HG03060 (cell line): ENCODE measurements around the gene PRPH2.
"Not testable (repeated sequence)": the region's sequence is repeated elsewhere in the genome, so short reads cannot be mapped to it uniquely, and the experiment has no call there.

Source experiments
- ATAC-seq: cut with Tn5 transposase; IDR thresholded peaks from one replicate; pipeline ENCODE4 v1.9.1; 2021; ENCODE audit warnings: low read depth, moderate number of reproducible peaks; ENCODE audit not compliant: unreplicated experiment

Gene PRPH2

DNA sequence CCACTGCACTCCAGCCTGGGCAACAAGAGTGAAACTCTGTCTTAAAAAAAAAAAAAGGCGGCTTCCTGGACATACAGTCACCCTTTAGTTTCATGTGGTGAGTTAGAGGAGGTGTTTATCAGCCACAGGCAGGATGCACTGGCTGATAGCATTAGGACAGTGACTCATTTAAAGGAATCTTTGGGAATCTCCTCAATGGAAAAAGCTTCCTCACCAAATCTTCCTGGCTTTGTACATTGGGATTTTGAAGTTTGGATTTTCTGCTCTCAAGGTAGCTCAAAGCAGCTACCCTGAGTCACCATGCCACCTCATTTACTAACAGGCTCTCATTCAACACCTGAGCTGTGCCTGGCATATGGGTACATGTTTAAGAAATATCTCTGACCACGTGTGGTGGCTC is 20.2 kb downstream of the PRPH2 start:
- ATAC-seq = no peak

DNA sequence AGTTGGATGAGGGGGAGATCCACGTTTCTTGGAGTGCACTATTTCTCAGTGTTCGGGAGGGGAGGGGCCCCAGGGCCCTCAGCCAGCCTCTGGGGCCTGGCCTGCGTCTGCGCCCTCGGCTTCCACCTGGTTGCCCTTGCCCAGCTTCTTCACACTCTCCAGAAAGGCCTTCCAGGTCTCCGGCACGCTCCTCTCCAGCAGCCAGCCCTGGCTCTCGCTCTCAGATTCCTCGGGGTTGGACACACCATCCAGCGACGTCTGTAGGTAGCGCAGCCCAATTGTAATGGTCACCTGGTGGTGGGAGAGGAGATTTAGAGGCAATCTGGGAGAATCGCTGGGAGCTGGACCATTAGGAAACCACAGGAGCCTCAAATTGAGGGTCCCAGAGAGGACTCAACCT is 24.2 kb downstream of the PRPH2 start:
- no peak for ATAC-seq

DNA sequence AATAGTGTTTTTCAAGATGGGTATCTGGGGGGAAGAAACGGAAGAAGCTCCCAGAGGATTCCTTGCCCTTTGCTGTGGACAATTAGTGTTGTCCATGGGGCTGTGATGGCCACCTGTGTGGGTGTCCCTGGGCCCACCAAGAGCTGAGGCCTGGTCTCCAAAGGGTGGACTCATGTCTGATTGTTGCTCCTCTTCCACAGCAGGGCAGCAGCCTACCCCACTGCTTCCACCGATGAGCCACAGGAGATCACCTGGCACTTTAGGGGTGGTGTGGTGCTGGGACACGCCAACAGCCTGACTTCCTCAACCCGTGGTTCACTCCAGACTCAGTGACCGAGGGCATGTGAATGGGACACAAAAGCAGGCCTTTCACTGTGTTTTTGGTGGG is 25.1 kb downstream of the PRPH2 start:
- ATAC-seq = no peak

DNA sequence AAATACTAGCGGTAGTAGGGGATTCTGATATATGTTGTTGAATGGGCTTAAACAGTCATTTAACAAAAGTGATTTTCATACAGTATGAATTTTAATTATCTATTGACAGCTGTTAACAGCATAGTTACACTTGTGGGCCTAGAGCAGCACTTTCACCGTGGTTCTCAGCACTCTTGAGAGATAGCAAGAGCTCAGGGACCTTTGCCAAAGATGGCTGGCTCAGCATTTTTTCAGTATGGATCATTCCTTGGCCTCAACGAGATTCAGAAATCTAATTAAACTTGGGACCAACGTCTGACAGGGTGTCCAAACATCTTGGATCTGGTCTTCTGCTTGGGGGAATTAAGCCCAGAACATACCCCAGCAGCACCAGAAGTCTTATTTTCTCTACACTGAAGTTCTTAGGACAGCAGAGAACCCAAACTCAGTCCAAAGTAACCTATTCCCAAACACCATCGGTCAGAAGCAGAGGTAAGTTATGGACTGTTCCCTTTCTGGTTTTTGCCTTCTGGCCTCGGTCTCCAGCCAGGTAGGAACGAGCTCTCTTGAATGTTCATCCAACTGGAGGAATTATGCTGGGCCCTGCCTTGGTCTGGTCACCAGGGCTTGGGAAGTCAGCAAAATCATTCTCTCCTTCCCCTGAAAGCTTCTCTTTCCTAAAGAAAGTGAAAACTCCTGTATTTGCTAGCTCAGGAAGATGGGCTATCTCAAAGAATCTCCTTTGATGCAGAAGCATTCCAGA is 25.7 kb downstream of the PRPH2 start:
- ATAC-seq = no peak

DNA sequence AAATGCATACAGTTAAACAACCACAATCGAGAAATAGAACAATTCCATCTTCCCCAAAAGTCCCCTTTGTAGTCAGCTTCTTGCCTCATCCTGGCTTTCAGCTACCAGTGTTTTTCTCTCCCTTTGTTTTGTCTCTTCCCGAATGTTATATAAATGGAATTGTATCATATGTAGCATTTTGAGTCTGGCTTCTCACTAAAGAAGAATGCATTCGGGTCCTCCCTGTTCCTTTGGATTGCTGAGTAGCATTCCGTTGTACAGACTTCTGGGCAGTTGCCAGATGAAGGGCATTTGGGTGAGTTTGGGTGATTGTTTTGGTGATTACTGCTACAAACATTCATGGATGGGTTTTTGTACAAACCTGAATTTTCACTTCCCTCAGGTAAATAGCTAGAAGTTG is 27.8 kb downstream of the PRPH2 start:
- no peak for ATAC-seq

DNA sequence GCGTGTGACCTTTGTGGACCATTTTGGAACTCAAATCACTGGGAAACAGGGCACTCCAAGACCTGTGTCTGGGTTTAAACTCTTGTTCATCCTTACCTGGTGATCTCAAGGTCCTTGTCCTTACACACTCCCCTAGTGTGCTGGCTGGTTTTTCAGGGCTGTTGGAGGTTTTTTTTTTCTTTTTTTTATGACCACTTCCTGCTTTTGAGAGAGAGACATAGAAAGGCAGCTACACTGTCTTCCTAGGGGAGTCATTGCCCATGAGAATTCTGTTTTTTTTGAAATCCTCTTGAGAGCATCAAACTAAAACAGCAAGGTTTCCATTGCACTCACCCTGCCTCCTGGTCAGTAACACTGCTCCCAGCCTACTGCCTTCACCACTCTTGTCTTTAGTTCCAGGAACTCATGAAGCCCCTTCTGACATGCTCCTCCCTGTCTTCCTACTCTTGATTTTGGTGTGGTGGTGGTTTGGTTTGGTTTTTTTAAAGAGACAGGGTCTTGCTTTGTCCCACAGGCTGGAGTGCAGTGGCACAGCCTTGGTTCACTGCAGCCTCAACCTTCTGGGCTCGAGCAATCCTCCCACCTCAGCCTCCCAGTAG is 28.6 kb downstream of the PRPH2 start:
- no peak for ATAC-seq

DNA sequence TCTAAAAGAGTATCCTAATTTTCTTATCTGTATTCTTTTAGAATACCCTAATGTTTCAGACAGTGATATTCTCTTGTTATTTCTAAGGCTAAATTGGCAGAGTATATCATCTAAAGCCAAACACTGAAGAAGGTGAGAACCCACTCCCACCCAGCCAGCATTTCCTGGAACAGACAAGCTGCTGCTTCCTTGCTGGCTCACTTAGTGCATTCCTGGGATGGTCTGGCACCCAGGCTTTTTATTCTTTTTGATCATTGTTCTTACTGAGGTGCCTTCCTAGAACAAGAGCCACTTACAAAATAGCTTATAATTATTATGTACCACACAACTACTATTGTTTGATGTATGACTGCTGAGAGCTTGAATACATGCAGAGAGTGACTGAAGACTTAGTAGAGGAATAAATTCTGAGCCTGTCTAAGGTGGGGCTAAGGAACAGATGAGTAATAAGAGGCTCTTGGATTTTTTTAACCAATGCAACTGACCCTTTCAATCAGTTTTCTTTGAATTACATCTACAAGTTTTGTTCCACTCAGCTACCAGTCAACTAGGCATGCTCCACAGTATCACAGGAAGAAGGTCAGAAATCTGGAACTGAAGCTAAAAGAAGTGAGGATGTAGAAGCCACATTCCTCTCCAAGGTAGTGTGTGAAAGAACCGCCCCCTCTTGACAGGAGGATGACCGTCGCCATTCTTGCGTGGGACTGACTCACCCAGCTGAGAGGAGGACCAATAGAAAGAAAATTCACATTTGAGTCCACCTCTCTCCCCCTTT is 30.1 kb downstream of the PRPH2 start:
- ATAC-seq = no peak

DNA sequence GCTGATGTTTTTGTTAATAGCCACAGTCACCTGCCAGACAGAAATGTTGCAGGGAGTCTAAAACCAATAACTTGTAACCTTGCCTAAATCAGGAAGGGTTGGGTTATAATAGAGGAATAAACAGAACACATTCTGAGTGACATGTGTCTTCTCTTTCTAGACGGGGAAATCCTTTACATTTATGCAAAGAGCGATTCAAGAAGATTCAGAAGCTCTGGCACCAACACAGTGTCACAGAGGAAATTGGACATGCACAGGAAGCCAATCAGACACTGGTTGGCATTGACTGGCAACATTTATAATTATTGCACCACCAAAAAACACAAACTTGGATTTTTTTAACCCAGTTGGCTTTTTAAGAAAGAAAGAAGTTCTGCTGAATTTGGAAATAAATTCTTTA is 31.5 kb downstream of the PRPH2 start:
- ATAC-seq = no peak

DNA sequence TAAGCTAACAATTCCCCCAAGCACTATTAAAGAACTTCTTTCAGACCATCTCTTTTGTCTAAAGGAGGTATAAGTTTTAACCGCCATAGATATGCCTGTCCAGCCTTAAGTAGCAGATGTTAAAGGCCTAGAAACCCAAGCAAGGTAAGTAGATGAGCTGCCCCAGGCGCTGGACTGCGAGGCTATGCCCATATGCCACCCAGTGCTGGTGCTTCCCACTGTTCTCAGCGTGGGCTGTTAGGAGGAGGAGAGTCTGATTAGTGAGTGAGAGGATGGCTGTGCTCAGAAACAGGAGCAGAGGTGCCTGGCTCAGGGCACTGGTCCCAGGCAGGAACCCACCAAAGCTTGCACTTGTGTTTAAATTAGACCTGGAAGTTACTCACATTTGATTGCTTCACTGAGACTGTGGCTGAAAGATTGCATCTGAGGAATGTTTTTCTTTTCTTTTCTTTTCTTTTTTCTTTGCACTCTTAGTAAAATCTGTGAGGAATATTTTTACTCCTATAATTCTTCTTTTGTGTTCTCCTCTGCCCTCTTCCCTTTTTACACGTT is 32.2 kb downstream of the PRPH2 start:
- no peak for ATAC-seq

DNA sequence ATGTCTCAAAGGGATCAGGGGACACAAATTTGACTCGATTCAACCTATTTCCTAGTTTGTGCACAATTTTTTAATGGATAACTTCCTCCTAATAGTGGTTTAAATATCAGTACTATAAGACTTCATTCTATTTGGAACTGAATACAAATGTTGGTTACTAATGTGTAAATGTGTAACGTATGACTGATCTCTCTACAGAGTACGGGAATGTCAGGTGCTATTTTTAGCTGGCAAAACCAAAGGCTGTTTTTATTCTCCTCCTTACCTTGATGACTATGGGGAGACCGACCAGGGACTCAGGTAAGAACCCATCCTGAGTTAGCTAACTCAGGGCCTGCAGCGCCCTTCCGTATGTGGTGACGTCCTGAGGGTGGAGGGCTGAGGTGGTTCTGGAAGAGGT is 33.0 kb downstream of the PRPH2 start:
- no peak for ATAC-seq

DNA sequence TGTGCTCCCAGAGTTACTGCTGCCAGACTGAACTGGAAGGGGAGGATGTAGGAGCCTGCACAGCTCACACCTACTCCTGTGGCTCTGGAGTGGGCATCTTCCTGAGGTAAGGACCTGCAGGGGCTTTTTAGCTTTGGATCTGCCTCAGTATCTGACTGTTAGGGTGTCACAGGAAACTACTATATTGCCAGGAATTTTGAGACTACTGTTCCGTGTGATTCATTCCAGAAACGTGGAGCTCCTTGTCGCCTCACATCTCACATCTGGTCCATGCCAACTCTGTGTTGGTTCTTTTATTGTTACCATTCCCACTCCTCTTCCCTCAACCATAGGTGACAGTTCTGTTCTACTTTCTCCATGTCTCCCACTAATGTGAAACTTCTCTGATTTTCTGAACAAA is 34.1 kb downstream of the PRPH2 start:
- no peak for ATAC-seq

DNA sequence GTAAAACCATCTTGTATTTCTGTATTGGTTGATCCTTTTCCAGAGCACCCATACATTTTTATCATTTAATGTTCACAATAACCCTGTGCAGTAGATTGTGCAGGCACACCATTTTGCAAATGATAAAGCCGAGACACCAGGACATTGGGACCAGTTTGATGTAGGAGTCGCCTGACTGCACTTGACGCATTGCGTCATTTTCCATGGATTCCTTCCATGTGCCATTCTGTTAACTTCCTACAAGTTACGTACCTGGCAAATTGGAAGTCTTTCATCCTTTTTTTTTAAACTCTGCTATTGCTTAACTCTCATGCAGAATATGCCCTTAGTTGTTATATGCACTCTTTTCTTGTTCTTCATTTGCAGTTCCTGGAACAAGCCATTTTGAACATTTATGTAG is 43.0 kb downstream of the PRPH2 start:
- no peak for ATAC-seq

DNA sequence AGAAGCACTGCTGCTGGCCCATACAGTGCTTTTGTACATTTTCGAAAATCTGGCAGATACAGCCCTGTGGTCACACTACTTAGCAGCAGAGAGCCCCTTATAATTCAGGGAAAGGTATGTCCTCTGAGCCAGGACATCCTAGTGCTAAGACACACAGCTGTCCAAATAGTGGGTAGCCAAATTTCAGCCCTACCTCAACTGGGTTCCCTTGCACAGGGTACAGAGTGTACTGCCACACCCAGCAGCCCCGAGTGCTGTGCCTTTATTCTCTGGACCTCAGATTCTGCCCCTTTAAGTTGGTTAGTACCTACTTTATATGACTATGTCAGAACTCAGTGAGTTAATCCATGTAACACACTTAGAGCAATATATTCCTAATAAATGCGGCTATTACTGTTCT is 47.6 kb downstream of the PRPH2 start:
- no peak for ATAC-seq

DNA sequence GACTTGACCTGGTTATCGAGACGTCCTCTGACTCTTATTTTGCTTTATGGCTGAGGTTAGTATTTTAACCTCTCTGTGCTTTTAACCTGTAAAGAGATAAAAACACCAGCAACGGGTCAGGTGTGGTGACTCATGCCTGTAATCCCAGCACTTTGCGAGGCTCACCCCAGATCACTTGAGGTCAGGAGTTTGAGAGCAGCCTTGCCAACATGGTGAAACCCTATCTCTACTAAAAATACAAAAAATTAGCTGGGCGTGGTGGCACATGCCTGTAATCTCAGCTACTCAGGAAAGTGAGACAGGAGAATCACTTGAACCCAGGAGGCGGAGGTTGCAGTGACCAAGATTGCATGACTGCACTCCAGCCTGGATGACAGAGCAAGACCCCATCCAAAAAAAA is 48.0 kb downstream of the PRPH2 start:
- not testable (repeated sequence) for ATAC-seq

DNA sequence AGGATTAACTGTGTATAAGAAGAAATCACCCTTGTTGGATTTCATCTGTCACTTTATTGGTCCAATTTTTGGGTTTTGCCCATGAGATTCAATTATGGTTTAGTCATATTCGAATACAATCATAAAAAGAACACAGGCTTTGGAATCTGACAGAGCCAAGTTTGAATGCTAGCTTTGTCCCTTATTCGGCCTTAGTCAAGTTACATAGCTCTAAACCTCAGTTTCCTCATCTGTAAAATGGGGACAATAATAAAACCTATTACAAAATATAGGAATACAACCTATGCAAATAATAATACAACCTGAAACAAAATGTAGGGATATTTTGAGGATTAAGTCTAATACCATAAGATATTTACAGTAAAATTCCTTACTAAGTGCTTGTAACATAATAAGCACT is 57.7 kb downstream of the PRPH2 start:
- ATAC-seq = no peak

DNA sequence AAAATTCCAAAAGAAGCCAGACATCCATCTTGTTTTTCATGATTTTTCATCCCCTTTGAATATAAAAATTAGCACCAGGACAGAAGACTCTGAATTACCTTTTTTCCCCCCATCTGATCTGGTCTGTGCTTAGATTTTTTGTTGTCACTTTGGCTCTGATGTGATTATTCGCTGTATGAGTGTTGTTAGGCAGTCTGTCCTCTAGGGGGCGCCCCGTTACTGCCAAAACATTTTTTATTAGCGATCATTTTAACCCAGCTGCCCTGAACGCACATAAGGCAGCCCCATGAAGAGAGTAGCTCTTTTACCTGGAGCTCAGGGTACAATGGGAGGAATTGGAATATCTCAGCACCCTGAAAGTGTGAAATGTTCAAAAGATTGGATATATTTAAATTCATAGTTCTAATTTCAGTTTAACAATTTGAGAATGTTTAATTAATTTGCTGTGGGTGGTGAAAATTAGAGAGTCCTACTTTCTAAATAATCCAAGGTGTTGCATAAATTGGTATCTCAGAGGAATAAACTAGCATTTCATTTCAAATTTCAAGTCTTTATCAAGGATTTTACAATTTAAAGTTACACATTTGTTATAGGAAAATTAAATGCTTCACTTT is 60.8 kb downstream of the PRPH2 start:
- no peak for ATAC-seq

DNA sequence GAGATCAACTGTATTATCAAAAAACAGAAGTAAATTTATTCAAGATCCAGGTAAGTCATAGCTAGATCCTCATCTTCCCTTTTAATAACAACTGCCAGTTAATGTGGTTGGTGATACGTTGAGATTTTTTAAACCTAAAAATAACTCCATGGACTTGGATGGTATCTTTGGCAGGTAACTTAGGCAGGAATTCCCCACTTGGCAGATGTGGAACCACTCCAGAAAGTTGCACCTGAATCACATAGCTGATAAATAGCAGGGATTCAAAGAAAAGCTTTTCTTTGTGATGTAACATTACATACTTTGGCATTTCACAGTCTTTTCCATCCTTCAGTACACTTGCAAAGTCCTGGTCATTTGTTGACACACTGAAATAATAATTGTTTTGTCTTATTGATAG is 62.6 kb downstream of the PRPH2 start:
- ATAC-seq = no peak

DNA sequence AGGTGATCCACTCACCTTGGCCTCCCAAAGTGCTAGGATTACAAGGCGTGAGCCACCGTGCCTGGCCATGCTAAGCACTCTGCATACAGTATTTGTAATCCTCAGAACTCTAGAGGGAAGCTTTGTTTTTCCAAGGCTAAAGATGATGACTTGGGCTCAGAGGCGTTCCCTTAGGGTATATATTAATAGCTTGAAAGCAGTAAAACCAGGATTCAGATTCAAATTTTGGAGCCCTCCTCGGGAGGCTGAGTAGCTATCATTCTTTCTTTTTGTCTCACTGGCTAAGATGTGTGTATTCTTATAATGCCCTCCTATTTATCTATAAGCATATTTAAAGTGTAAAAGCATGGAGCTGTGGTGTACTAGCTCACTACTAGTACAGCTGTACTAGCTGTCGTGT is 68.5 kb downstream of the PRPH2 start:
- ATAC-seq = no peak

DNA sequence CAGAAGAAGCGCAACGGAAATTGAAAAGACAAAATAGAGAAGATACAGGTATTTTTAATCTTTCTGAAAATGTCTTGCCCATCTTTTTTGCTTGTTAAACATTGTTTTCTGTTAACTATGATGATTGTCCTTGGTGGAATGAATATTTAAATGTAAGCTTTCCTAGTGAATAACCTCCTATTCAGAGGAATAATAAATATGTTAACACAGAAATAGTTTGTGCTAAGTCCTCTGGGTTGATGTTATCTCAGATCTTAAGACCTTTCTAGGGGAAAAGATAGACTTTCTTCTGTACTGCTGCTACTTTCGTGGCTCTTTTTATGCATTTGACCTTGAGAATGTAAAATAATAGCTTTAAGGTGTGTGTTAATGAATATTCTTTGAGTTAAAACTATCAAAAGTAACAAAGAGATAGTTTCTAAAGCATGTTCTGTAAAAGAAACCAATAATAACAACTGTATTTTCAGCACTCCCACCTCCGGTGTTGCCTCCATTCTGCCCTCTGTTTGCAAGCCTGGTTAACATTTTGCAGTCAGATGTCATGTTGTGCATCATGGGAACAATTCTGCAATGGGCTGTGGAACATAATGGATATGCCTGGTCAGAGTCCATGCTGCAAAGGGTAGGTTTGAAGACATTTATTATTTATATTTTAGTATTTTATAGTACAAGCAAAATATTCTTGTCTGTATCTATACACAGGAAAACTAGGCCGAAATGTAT is 70.2 kb downstream of the PRPH2 start:
- no peak for ATAC-seq
